T-helper 2 cell treated with Interferon-gamma antibody and Interleukin-4, amounts not matched to agents 100 ng/mL and 5 ng/mL, for 36 hours (primary cell): ENCODE measurements around the gene IDUA. TPM values are rescaled to one million over a fixed set of nuclear protein-coding genes. Genes with fewer than 3 reads are reported as not detected.

Source experiments
- intact Hi-C: fragments of 100-400 bp; cut with micrococcal nuclease; formaldehyde crosslinking; loops from one replicate; pipeline ENCODE4 v1.15.1; 2023
- total RNA-seq: library from RNA; stranded (reverse); gene quantifications from 2 replicates; pipeline ENCODE4 v1.2.3, GENCODE V29; 2022

The IDUA gene
- total RNA-seq, 1 donor from 2014 or later: 36.0 TPM

GRCh38 chr4:955931-956381 lies 30.9 kb upstream of the IDUA start:
- intact Hi-C loops: no loop called here

- intact Hi-C loops: no loop called here
Measured at GRCh38 chr4:956531-957230, 30.2 kb upstream of the IDUA start.

GRCh38 chr4:957231-957580 lies 29.6 kb upstream of the IDUA start:
- intact Hi-C loops: no loop called here

- intact Hi-C loops: no loop called here
Measured at GRCh38 chr4:957581-958313, 29.1 kb upstream of the IDUA start.

- intact Hi-C loops: no loop called here
Measured at GRCh38 chr4:958314-958665, 28.6 kb upstream of the IDUA start.

- intact Hi-C loops: no loop called here
Measured at GRCh38 chr4:958696-959337, 28.0 kb upstream of the IDUA start.

GRCh38 chr4:959338-960139 lies 27.3 kb upstream of the IDUA start:
- intact Hi-C loops: no loop called here

- intact Hi-C loops: no loop called here
Measured at GRCh38 chr4:960140-960635, 26.7 kb upstream of the IDUA start.

- intact Hi-C loops: no loop called here
Measured at GRCh38 chr4:960636-961350, 26.1 kb upstream of the IDUA start.

- intact Hi-C loops: no loop called here
Measured at GRCh38 chr4:961351-962230, 25.3 kb upstream of the IDUA start.

GRCh38 chr4:962231-963208 lies 24.3 kb upstream of the IDUA start:
- intact Hi-C loops: no loop called here

- intact Hi-C loops: no loop called here
Measured at GRCh38 chr4:963276-964225, 23.3 kb upstream of the IDUA start.

GRCh38 chr4:964346-965025 lies 22.4 kb upstream of the IDUA start:
- intact Hi-C loops: no loop called here

- intact Hi-C loops: no loop called here
Measured at GRCh38 chr4:965048-965765, 21.6 kb upstream of the IDUA start.

GRCh38 chr4:965766-966134 lies 21.1 kb upstream of the IDUA start:
- intact Hi-C loops: no loop called here
